Liver (tissue), 9 donors: ENCODE measurements around the gene MARCHF7. TPM values are rescaled to one million over a fixed set of nuclear protein-coding genes. Genes with fewer than 3 reads are reported as not detected.

Experiments used
- DNase-seq: peaks from one replicate; pipeline ENCODE4 v3.0.0-alpha.2; 2017; ENCODE audit warnings: low spot score
- H3K27ac ChIP-seq, 2 donors: one replicate each; pipeline ENCODE4 v1.7.0; 2013; ENCODE audit warnings: inconsistent platforms in 2 of 2, low read length in 2 of 2, control low read depth in 1 of 2, low read depth in 1 of 2, mild to moderate bottlenecking in 1 of 2
- H3K27me3 ChIP-seq, 4 donors: one replicate each; pipeline versions ENCODE4 v1.6.1 to v1.7.0; 2013; ENCODE audit warnings: low read length in 3 of 4, inconsistent platforms in 1 of 4, mild to moderate bottlenecking in 1 of 4, moderate library complexity in 1 of 4; ENCODE audit not compliant: control insufficient read depth in 4 of 4, insufficient read depth in 4 of 4
- H3K36me3 ChIP-seq, 4 donors: one replicate each; pipeline versions ENCODE4 v1.6.1 to v1.7.0; 2013; ENCODE audit warnings: low read length in 3 of 4, mild to moderate bottlenecking in 3 of 4, low read depth in 1 of 4, moderate library complexity in 1 of 4; ENCODE audit not compliant: control insufficient read depth in 4 of 4, insufficient read depth in 3 of 4
- H3K4me1 ChIP-seq, 4 donors: one replicate each; pipeline versions ENCODE4 v1.6.1 to v1.7.0; 2013; ENCODE audit warnings: low read length in 3 of 4, mild to moderate bottlenecking in 3 of 4, moderate library complexity in 1 of 4; ENCODE audit not compliant: control insufficient read depth in 4 of 4, insufficient read depth in 4 of 4
- H3K4me3 ChIP-seq, 3 donors: one replicate each; pipeline versions ENCODE4 v1.6.1 to v1.7.0; 2013; ENCODE audit warnings: low read length in 3 of 3, control low read depth in 1 of 3, low read depth in 1 of 3, mild to moderate bottlenecking in 1 of 3
- H3K9ac ChIP-seq, 2 donors: one replicate each; pipeline ENCODE4 v1.7.0; 2013; ENCODE audit warnings: low read length in 2 of 2, mild to moderate bottlenecking in 2 of 2, moderate library complexity in 2 of 2, control low read depth in 1 of 2, low read depth in 1 of 2
- H3K9me3 ChIP-seq, 4 donors: one replicate each; pipeline versions ENCODE4 v1.6.1 to v1.7.0; 2013; ENCODE audit warnings: low read length in 3 of 4; ENCODE audit not compliant: control insufficient read depth in 4 of 4
- ATF3 ChIP-seq: IDR thresholded peaks from 2 replicates; pipeline ENCODE4 v1.6.1; 2016; ENCODE audit warnings: antibody characterized with exemption
- CTCF ChIP-seq: fragments of 150-350 bp; IDR thresholded peaks from 2 replicates; pipeline ENCODE4 v1.5.1; 2017; ENCODE audit warnings: improper control_type of control experiment, low read depth, low read length; ENCODE audit not compliant: missing input control
- EGR1 ChIP-seq, 2 donors: IDR thresholded peaks; 2 replicates each; pipeline ENCODE4 v1.6.1; 2016 to 2018; ENCODE audit warnings: antibody characterized with exemption in 2 of 2, low read depth in 2 of 2
- FOXA1 ChIP-seq: IDR thresholded peaks from 2 replicates; pipeline ENCODE4 v1.6.1; 2016; ENCODE audit warnings: antibody characterized with exemption
- FOXA2 ChIP-seq: IDR thresholded peaks from 2 replicates; pipeline ENCODE4 v1.6.1; 2016; ENCODE audit warnings: antibody characterized with exemption
- GABPA ChIP-seq, 2 donors: IDR thresholded peaks in 1 of 2; conservative IDR thresholded peaks in 1 of 2; 2 replicates each; pipeline ENCODE4 v1.6.1; 2016; ENCODE audit warnings: antibody characterized with exemption in 2 of 2, mild to moderate bottlenecking in 1 of 2, moderate library complexity in 1 of 2
- HNF4A ChIP-seq, 2 donors: conservative IDR thresholded peaks; 2 replicates each; pipeline ENCODE4 v1.6.1; 2016; ENCODE audit warnings: antibody characterized with exemption in 2 of 2, mild to moderate bottlenecking in 2 of 2
- HNF4G ChIP-seq: IDR thresholded peaks from 2 replicates; pipeline ENCODE4 v1.6.1; 2016; ENCODE audit warnings: antibody characterized with exemption
- JUND ChIP-seq, 2 donors: IDR thresholded peaks; 2 replicates each; pipeline ENCODE4 v1.6.1; 2016; ENCODE audit warnings: antibody characterized with exemption in 2 of 2
- MAX ChIP-seq: IDR thresholded peaks from 2 replicates; pipeline ENCODE4 v1.6.1; 2016; ENCODE audit warnings: antibody characterized with exemption
- NR2F2 ChIP-seq: IDR thresholded peaks from 2 replicates; pipeline ENCODE4 v1.6.1; 2016; ENCODE audit warnings: antibody characterized with exemption
- RAD21 ChIP-seq, 2 donors: IDR thresholded peaks; 2 replicates each; pipeline ENCODE4 v1.6.1; 2016; ENCODE audit warnings: antibody characterized with exemption in 2 of 2, mild to moderate bottlenecking in 2 of 2
- REST ChIP-seq: IDR thresholded peaks from 2 replicates; pipeline ENCODE4 v1.6.1; 2016; ENCODE audit warnings: antibody characterized with exemption, mild to moderate bottlenecking
- SP1 ChIP-seq: IDR thresholded peaks from 2 replicates; pipeline ENCODE4 v1.6.1; 2018; ENCODE audit warnings: antibody characterized with exemption, mild to moderate bottlenecking
- YY1 ChIP-seq: IDR thresholded peaks from 2 replicates; pipeline ENCODE4 v1.6.1; 2016; ENCODE audit warnings: antibody characterized with exemption, mild to moderate bottlenecking
- ZBTB33 ChIP-seq: IDR thresholded peaks from 2 replicates; pipeline ENCODE4 v1.6.1; 2016; ENCODE audit warnings: antibody characterized with exemption
- WGBS: extraction: QIAGEN DNeasy Blood & Tissue Kit; methylation state at CpG from one replicate; pipeline ENCODE4 v1.1.7; 2013; 5-methylcytosine and 5-hydroxymethylcytosine counted together
- polyA plus RNA-seq, 2 donors: library from polyadenylated mRNA; stranded (reverse) in 1 of 2; unstranded in 1 of 2; fragments of 200-250 nt in 1 of 2; fragments of >200 nt in 1 of 2; fragmentation: Nextera tagmentation in 1 of 2; extraction: Ambion mirVana in 1 of 2; gene quantifications; one replicate each; pipeline versions ENCODE4 v1.2.1 to v1.2.3, GENCODE V29; 2013 to 2015
- total RNA-seq, 2 donors: library from RNA; depleted of rRNA; stranded (reverse); fragments of >200 nt; gene quantifications; one replicate each; pipeline ENCODE4 v1.2.3, GENCODE V29; 2014
- donor health status: healthy.
- donor health status: healthy.
- donor health status: healthy.
- donor health status: healthy.
- donor health status: healthy.

Gene MARCHF7
- total and polyA plus RNA-seq, 4 donors: 16.9 to 57.6 (median 37.5) TPM

- 98% methylated on average over 1 of the region's 1 CpG for WGBS
- no peak overlapping the region for H3K9ac ChIP-seq
- no peak overlapping the region for H3K27ac ChIP-seq
- H3K36me3 ChIP-seq: no peaks in the 10 kb centered on the region
- H3K9me3 ChIP-seq: no peaks in the 10 kb centered on the region
- H3K27me3 ChIP-seq: no peaks in the 10 kb centered on the region
- H3K4me3 ChIP-seq: no peak overlapping the region
- TF ChIP-seq CTCF (peak; percentile 15), FOXA1 (no peak), RAD21 (IDR thresholded peaks at IDR 0.05) (peak; percentile 57 to 64)
- no peak for DNase-seq
- H3K4me1 ChIP-seq: peaks cover 0 to 3% (median 0%) of the 10 kb centered on the region in 4 donors
Observed at GRCh38 chr2:159677654-159678053, 34.7 kb upstream of the MARCHF7 start.

- Histone ChIP-seq H3K36me3 (no peaks in the 10 kb centered on the region), H3K9me3 (no peaks in the 10 kb centered on the region), H3K27ac (no peak overlapping the region), H3K9ac (no peak overlapping the region), H3K27me3 (no peaks in the 10 kb centered on the region), H3K4me1 (peaks cover 0 to 3% (median 0%) of the 10 kb centered on the region in 4 donors), H3K4me3 (no peak overlapping the region)
- WGBS: 97% methylated on average over 2 of the region's 2 CpGs
- TF ChIP-seq JUND (IDR thresholded peaks at IDR 0.05): no peak
- TF ChIP-seq MAX: no peak
- no peak for TF ChIP-seq ZBTB33
- TF ChIP-seq YY1: no peak
- TF ChIP-seq EGR1 (IDR thresholded peaks at IDR 0.05; ENCODE audit: low read depth in 2 of 2): no peak
- no peak for TF ChIP-seq ATF3
- no peak for TF ChIP-seq REST
- no peak for TF ChIP-seq FOXA2
- TF ChIP-seq GABPA (IDR thresholded peaks at IDR 0.05 in 1 of 2, conservative IDR thresholded peaks at IDR 0.05 in 1 of 2): no peak
- TF ChIP-seq HNF4G: no peak
- TF ChIP-seq FOXA1: no peak
- no peak for TF ChIP-seq HNF4A (conservative IDR thresholded peaks at IDR 0.05)
- TF ChIP-seq SP1: no peak
- no peak for TF ChIP-seq NR2F2
- no peak for TF ChIP-seq RAD21 (IDR thresholded peaks at IDR 0.05)
- DNase-seq: no peak
Observed at GRCh38 chr2:159680692-159681091, 31.6 kb upstream of the MARCHF7 start.
